GM12864 (cell line): Measurements from ENCODE around the gene OR4E2.

Source experiments
- DNase-seq: peaks from one replicate; pipeline ENCODE4 v3.0.0-alpha.2; 2011; ENCODE audit warnings: low read depth
- H3K4me3 ChIP-seq: 2 replicates; pipeline ENCODE4 v1.5.1; 2011; ENCODE audit warnings: mild to moderate bottlenecking, low read depth, low read length, control low read depth
- TF ChIP-seq, protein P1 (sequence below): IDR thresholded peaks from 2 replicates; pipeline ENCODE4 v1.5.1; 2011; ENCODE audit warnings: low read depth, mild to moderate bottlenecking, moderate library complexity, low read length, control low read depth, inconsistent platforms; ENCODE audit errors: missing control alignments

OR4E2 gene

GRCh38 chr14:21634840-21635239, 18.8 kb upstream of the OR4E2 start, which contains the start of gene OR10G2:
TSS of gene OR10G2 (minus strand) at chr14:21634940. CDS start at chr14:21634842, 98 bp downstream.
- no peak within 1 kb of the TSS for H3K4me3 ChIP-seq
- DNase-seq: no peak
- TF ChIP-seq, protein P1, sequence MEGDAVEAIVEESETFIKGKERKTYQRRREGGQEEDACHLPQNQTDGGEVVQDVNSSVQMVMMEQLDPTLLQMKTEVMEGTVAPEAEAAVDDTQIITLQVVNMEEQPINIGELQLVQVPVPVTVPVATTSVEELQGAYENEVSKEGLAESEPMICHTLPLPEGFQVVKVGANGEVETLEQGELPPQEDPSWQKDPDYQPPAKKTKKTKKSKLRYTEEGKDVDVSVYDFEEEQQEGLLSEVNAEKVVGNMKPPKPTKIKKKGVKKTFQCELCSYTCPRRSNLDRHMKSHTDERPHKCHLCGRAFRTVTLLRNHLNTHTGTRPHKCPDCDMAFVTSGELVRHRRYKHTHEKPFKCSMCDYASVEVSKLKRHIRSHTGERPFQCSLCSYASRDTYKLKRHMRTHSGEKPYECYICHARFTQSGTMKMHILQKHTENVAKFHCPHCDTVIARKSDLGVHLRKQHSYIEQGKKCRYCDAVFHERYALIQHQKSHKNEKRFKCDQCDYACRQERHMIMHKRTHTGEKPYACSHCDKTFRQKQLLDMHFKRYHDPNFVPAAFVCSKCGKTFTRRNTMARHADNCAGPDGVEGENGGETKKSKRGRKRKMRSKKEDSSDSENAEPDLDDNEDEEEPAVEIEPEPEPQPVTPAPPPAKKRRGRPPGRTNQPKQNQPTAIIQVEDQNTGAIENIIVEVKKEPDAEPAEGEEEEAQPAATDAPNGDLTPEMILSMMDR: no peak

DNA sequence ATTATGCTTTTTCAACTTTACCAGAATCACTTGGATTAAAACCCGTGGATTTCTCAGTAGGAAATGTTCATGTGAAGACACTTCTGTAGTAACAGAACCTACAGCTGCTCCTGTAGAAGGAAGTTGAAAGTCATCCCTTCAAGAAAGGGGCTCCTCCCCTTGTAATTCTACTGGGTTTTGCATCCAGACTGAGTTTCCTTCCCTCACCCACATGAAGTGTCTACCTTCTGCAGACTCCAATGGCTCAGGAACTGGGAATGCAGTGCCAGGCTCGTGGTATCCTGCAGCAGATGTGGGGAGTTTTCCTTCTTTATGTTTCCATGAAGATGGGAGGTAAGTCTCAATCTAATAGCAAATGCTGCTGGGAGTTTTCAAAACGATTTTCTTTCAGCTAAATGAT, 11.0 kb upstream of the OR4E2 start:
- TF ChIP-seq, protein P1: no peak
- H3K4me3 ChIP-seq: no peak overlapping the region
- DNase-seq: no peak

GRCh38 chr14:21643407-21643806, 10.2 kb upstream of the OR4E2 start:
- no peak overlapping the region for H3K4me3 ChIP-seq
- TF ChIP-seq, protein P1: no peak
- DNase-seq: no peak

GRCh38 chr14:21647380-21647779, 6.3 kb upstream of the OR4E2 start:
- DNase-seq: no peak
- no peak overlapping the region for H3K4me3 ChIP-seq
- TF ChIP-seq, protein P1: no peak

DNA sequence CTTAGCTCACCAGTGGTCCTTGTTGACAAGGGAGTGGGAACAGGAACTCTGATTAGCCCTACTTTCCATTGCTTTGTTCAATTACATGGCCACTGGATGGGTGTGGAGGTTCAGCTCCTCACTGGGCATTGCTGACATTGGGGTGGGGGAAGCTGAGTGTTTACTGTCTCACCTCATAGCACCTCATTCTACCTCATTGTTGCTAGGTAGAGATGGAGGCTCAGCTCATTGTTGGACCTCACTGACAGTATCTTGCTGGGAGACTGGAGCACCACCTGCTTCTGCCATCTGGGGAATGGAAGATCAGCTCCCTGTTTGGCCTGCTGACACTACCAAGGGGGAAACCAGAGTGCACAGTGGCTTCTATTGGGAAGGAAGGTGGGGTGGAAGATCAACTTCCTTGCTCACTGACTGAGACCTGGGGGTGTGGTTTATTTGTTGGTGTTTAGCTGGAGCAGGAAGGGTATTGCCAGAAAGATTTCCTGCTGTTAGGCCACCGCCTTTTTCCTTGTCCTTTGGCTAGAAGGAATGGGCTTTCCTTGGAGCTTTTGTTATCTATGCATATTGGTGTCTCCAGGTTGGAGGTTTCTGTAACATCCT, 1.3 kb upstream of the OR4E2 start:
- no peak overlapping the region for H3K4me3 ChIP-seq
- TF ChIP-seq, protein P1: no peak
- DNase-seq: no peak

DNA sequence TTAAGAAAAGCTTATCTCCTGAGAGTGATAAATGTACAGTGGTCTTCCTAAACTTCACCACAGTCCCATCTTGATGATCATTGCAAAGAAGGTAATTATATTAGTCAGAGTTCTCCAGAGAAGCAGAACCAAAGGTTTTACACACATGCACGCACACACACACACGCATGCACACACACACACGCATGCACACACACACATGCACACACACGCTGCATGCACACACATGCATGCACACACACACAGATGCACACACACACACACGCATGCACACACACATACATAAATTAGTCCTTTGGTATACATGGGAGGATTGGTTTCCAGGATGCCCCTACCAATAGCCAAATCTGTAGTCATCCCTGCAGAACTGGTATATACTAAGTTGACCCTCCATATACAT, 580 bp downstream of the OR4E2 start:
- TF ChIP-seq, protein P1: no peak
- H3K4me3 ChIP-seq: no peak overlapping the region
- no peak for DNase-seq

GRCh38 chr14:21656980-21657379, 3.3 kb downstream of the OR4E2 start:
- H3K4me3 ChIP-seq: no peak overlapping the region
- DNase-seq: no peak
- TF ChIP-seq, protein P1: no peak
